ENCODE data around the gene E2F4.

E2F4 gene

GRCh38 chr16:67193536-67193935 is 1.6 kb downstream of the E2F4 start:
- TF ChIP-seq CTCF (conservative IDR thresholded peaks at IDR 0.05; ENCODE audit: control insufficient read depth, insufficient read depth, low read depth, low read length), result no peak
- peak overlapping the region; percentile 95 for H3K4me3 ChIP-seq (ENCODE audit: control insufficient read depth, low read depth, low read length)

GRCh38 chr16:67194260-67194659 is 2.3 kb downstream of the E2F4 start:
- DNase-seq (ENCODE audit: low read depth), result no peak
- no peak for TF ChIP-seq CTCF (conservative IDR thresholded peaks at IDR 0.05; ENCODE audit: control insufficient read depth, insufficient read depth, low read depth, low read length)
- H3K4me3 ChIP-seq (ENCODE audit: control insufficient read depth, low read depth, low read length), result no peak overlapping the region

More at GRCh38 chr16:67193536-67193935, 1.6 kb downstream of the E2F4 start:
- DNase-seq (ENCODE audit: low read depth), result no peak

- no peak overlapping the region for H3K4me3 ChIP-seq (ENCODE audit: control insufficient read depth, low read depth, low read length)
- no peak for TF ChIP-seq CTCF (conservative IDR thresholded peaks at IDR 0.05; ENCODE audit: control insufficient read depth, insufficient read depth, low read depth, low read length)
- DNase-seq (ENCODE audit: low read depth), result no peak
Observed at GRCh38 chr16:67195676-67196075, 3.7 kb downstream of the E2F4 start.

GRCh38 chr16:67196881-67197280 is 4.9 kb downstream of the E2F4 start:
- no peak overlapping the region for H3K4me3 ChIP-seq (ENCODE audit: control insufficient read depth, low read depth, low read length)
- no peak for TF ChIP-seq CTCF (conservative IDR thresholded peaks at IDR 0.05; ENCODE audit: control insufficient read depth, insufficient read depth, low read depth, low read length)
- DNase-seq (ENCODE audit: low read depth), result no peak

- no peak overlapping the region for H3K4me3 ChIP-seq (ENCODE audit: control insufficient read depth, low read depth, low read length)
- DNase-seq (ENCODE audit: low read depth), result no peak
- no peak for TF ChIP-seq CTCF (conservative IDR thresholded peaks at IDR 0.05; ENCODE audit: control insufficient read depth, insufficient read depth, low read depth, low read length)
Observed at GRCh38 chr16:67197704-67198103, 5.7 kb downstream of the E2F4 start.

- DNase-seq (ENCODE audit: low read depth), result peak; percentile 51
- no peak overlapping the region for H3K4me3 ChIP-seq (ENCODE audit: control insufficient read depth, low read depth, low read length)
Observed at GRCh38 chr16:67198238-67198734, 6.3 kb downstream of the E2F4 start.

More at GRCh38 chr16:67198238-67198734, 6.3 kb downstream of the E2F4 start:
- TF ChIP-seq CTCF (conservative IDR thresholded peaks at IDR 0.05; ENCODE audit: control insufficient read depth, insufficient read depth, low read depth, low read length), result peak; percentile 71

Measured in fibroblast of mammary gland (primary cell).